22Rv1 (cell line): ENCODE measurements around the gene OR8A1.

ENCODE experiments used
- H3K27ac ChIP-seq: fragments of 450-650 bp; 2 replicates; pipeline ENCODE4 v1.5.1; 2017
- ZFX ChIP-seq: fragments of 450-650 bp; IDR thresholded peaks from 2 replicates; pipeline ENCODE4 v1.6.1; 2017; ENCODE audit warnings: antibody characterized with exemption, borderline replicate concordance
- TF ChIP-seq, protein P1 (sequence below): fragments of 450-650 bp; IDR thresholded peaks from 2 replicates; pipeline ENCODE4 v1.5.1; 2017; ENCODE audit warnings: mild to moderate bottlenecking

The OR8A1 gene

DNA sequence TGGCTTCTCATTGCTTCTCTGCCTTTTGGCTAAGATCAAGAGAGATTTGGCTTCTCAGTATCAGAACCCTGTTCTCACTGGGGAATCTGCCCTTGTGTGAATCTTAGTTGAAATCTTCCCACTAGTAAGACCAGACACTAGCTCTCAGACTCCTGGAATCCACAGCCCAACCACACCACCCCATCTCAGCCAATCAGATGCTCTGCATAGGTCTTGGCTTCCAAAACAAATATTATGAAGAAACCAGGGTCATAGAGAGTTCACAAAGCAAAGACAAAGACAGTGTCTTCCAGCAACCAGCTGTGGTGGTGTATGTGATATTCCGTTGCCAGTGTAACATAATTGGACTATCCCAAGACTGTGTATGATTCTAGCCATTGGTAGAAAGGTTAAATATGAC lies 31.8 kb upstream of the OR8A1 start:
- no peak for TF ChIP-seq ZFX
- TF ChIP-seq, protein P1, sequence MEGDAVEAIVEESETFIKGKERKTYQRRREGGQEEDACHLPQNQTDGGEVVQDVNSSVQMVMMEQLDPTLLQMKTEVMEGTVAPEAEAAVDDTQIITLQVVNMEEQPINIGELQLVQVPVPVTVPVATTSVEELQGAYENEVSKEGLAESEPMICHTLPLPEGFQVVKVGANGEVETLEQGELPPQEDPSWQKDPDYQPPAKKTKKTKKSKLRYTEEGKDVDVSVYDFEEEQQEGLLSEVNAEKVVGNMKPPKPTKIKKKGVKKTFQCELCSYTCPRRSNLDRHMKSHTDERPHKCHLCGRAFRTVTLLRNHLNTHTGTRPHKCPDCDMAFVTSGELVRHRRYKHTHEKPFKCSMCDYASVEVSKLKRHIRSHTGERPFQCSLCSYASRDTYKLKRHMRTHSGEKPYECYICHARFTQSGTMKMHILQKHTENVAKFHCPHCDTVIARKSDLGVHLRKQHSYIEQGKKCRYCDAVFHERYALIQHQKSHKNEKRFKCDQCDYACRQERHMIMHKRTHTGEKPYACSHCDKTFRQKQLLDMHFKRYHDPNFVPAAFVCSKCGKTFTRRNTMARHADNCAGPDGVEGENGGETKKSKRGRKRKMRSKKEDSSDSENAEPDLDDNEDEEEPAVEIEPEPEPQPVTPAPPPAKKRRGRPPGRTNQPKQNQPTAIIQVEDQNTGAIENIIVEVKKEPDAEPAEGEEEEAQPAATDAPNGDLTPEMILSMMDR = no peak
- no peak overlapping the region for H3K27ac ChIP-seq

DNA sequence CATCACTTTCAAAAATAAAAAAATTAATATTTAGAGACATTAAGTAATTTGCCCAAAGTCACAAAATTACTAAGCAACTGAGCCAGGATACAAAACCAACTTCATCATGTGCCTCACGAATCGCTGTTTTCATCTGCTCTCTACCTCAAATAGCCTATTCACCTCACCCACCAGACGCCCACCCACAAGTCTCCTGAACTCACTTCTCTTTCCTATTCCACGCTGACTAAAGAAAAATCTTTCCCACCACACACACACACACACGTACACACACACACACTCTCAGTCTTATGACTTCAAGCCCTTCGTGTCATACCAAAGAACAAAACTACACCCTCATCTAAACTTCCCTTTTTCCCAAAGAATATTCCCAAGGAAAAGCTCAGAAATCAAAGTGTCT lies 28.6 kb upstream of the OR8A1 start:
- TF ChIP-seq, protein P1 = no peak
- TF ChIP-seq ZFX = no peak
- no peak overlapping the region for H3K27ac ChIP-seq

DNA sequence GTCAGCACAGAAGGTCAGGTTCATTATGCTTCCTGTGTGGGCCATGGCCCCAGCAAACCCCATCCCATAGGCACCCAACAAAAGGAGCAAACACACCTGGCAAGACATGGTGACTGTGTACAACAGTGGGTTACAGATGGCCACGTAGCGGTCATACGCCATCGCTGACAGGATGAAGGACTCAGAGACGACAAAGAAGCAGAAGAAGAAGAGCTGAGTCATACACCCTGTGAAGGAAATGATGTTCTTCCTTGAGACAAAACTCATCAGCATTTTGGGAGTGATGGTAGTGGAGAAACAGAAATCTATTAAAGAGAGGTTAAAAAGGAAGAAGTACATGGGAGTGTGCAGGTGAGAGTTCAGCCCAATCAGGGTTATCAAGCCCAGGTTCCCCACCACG lies 26.7 kb upstream of the OR8A1 start:
- TF ChIP-seq, protein P1 = no peak
- TF ChIP-seq ZFX = no peak

DNA sequence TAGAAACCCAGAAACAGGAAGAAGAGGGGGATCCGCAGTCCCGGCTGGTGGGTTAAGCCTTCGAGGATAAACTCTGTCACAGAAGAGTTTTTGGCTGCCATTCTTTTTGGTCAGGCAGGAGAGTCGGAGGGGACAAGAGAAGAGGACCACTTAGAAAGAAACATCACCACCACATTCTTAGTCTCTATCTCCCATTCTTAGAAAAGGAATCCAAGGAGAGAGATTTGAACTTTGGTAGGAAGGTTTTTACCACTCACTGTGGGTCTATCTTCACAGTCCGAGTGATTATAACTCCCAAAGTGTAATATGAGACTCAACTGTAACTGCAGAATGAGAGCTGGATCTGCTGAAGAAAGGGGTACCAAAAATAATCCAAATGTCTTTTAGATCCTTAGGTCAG lies 26.2 kb upstream of the OR8A1 start, which contains the start of gene OR8B12:
Gene OR8B12 (minus strand): TSS at position 101 of the 400 bp plus-strand sequence. CDS start 0 bp downstream, at position 101.
- TF ChIP-seq, protein P1 = no peak
- no peak for TF ChIP-seq ZFX
- H3K27ac ChIP-seq = no peak within 1 kb of the TSS

More for the DNA sequence above, 26.7 kb upstream of the OR8A1 start:
- no peak overlapping the region for H3K27ac ChIP-seq

DNA sequence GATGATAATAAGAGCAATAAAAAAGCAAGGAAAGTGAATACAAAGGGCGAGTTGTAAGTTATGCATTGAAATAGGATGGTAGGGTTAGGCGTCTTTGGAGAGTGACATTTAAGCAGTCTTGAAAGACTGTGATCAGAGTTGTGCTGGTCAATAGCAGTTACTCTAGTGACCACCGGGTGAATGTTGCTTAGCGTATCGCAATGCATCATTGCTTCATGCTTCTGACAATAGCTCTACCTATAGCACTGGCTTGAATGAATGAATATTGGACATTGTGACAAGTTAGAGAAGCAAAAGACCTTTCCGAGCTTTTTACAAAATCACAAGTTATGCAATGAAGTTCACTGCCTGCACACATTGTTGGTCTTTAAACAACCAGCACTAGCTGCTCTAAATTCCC lies 18.6 kb upstream of the OR8A1 start:
- TF ChIP-seq ZFX = no peak
- TF ChIP-seq, protein P1 = no peak
- no peak overlapping the region for H3K27ac ChIP-seq

DNA sequence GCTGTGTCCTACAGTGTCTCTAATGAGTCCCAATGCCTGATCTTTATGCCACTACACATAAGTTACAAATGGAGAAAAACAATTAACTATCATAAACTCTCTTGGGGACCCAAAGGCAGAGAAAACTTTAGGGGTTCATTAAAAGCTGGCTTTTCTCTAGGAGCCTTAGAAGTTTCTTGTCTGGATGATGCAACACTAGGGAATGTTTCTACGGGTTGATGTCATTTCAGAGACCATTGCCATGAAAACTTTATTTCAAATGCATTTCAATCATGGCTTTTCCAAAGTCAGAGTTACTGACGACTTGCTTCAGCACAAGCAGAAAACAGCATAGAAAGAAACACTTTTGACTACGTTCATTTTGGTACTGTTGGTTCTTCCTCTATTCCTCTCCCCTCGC lies 17.8 kb upstream of the OR8A1 start:
- TF ChIP-seq ZFX = no peak
- TF ChIP-seq, protein P1 = no peak
- H3K27ac ChIP-seq = no peak overlapping the region

DNA sequence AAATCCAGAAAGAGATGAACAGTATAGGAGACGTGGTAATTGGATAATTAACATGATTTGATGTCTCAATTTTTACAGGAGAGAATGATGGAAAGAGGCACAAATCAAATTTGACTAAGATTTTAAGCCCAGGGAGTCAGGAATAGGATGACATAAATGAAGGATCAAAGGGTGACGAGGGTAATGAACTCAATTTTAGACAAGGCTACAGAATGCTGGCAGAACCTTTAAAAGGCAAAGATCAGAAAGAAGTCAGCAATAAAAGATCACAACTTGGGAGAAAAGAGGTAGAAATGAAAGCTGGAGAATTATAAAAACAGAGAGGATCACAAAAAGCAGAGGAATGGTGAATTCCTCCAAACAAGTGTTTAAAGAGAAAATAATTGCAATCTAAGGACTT lies 13.0 kb upstream of the OR8A1 start:
- TF ChIP-seq ZFX = no peak
- TF ChIP-seq, protein P1 = no peak
- no peak overlapping the region for H3K27ac ChIP-seq
